ENCODE data around the gene ASIC3.

DNA sequence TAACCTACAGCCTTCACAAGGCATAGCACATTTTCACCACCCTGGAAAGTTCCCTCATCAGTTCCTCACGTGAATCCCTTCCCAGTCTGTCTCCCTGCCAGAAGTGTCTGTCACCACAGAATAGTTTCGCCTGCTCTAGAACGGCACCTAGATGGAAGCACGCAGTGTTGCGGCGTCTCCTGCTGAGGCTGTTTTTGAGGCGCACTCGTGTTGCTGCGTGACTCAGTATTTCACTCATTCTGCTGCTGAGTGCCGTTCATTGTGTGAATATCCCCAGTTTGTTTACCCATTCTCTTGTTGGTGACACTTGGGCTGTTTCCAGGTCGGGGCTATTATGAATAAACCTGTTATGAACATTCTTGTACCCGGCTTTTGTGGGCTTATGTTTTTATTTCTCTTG lies 44.8 kb upstream of the ASIC3 start:
- TF ChIP-seq, protein P1, sequence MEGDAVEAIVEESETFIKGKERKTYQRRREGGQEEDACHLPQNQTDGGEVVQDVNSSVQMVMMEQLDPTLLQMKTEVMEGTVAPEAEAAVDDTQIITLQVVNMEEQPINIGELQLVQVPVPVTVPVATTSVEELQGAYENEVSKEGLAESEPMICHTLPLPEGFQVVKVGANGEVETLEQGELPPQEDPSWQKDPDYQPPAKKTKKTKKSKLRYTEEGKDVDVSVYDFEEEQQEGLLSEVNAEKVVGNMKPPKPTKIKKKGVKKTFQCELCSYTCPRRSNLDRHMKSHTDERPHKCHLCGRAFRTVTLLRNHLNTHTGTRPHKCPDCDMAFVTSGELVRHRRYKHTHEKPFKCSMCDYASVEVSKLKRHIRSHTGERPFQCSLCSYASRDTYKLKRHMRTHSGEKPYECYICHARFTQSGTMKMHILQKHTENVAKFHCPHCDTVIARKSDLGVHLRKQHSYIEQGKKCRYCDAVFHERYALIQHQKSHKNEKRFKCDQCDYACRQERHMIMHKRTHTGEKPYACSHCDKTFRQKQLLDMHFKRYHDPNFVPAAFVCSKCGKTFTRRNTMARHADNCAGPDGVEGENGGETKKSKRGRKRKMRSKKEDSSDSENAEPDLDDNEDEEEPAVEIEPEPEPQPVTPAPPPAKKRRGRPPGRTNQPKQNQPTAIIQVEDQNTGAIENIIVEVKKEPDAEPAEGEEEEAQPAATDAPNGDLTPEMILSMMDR (IDR thresholded peaks at IDR 0.05; ENCODE audit: poor library complexity), result no peak
- TF ChIP-seq EZH2 (IDR thresholded peaks at IDR 0.05; ENCODE audit: borderline replicate concordance) (no peak), EZH2phosphoT487 (IDR thresholded peaks at IDR 0.05; ENCODE audit: low read depth, severe bottlenecking, unreplicated experiment) (no peak)
